ENCODE measurements around the gene KLHL29.

DNA sequence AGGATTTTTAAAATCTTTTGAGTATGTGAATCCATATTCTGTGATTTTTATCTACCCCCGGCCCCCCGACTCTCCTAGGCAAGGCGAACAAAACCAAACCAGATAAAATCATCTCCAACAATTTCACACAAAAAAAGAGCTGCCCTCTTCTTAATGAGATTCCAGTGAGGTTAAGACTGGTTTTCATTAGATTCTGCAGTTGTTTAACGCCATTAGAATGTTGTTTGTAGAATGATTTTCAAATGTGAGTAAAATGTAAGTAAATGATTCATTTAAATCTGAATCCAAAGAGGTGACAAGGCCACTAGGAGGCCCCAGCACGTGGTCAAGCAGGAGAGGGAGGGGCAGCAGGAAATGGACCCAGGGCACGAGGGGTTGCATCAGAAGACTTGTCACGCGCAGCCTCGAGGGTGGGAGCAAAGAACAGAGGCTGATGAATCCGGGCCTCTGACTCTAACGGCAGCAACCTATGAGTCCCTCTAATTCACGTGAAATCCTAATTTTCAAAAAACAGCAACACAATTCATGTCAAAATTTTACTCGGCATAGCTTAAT lies 24.3 kb upstream of the KLHL29 start:
- TF ChIP-seq TAF1 (IDR thresholded peaks at IDR 0.05; ENCODE audit: low read depth) = no peak
- peak; percentile 36; the same call in 1 of the 2 replicates for TF ChIP-seq MAX (IDR thresholded peaks at IDR 0.05)
- TF ChIP-seq FOXM1 (IDR thresholded peaks at IDR 0.05; ENCODE audit: borderline replicate concordance, low read depth) = no peak
- TF ChIP-seq EP300 (IDR thresholded peaks at IDR 0.05; ENCODE audit: borderline replicate concordance) = no peak
- TF ChIP-seq REST (IDR thresholded peaks at IDR 0.05; ENCODE audit: low read depth) = no peak
- no peak for TF ChIP-seq EGR1 (IDR thresholded peaks at IDR 0.05)
- TF ChIP-seq USF1 (IDR thresholded peaks at IDR 0.05) = peak; percentile 32; the same call in 1 of the 2 replicates
- TF ChIP-seq TCF12 (IDR thresholded peaks at IDR 0.05; ENCODE audit: low read depth) = no peak
- TF ChIP-seq TEAD4 (IDR thresholded peaks at IDR 0.05) = no peak
- no peak for TF ChIP-seq YY1 (IDR thresholded peaks at IDR 0.05; ENCODE audit: low read depth)

All from Ishikawa (cell line).